GM12878 (cell line): Measurements from ENCODE around the gene SYT8. TPM values are rescaled to one million over a fixed set of nuclear protein-coding genes. Genes with fewer than 3 reads are reported as not detected.

Experiments used
- CTCF ChIP-seq, 3 experiments: IDR thresholded peaks in 2 of 3; conservative IDR thresholded peaks in 1 of 3; 2 replicates each; pipeline ENCODE4 v1.5.1; 2011; ENCODE audit warnings: low read depth in 3 of 3, low read length in 3 of 3, mild to moderate bottlenecking in 3 of 3, control low read depth in 2 of 3, moderate library complexity in 2 of 3, inconsistent platforms in 1 of 3, mixed read lengths in 1 of 3; ENCODE audit not compliant: control insufficient read depth in 2 of 3, insufficient read depth in 1 of 3; ENCODE audit errors: extremely low read depth in 1 of 3
- GATAD2B ChIP-seq: fragments of 450-650 bp; conservative IDR thresholded peaks from 2 replicates; pipeline ENCODE4 v1.6.1; 2017; ENCODE audit warnings: low read depth, mild to moderate bottlenecking, moderate library complexity
- JUND ChIP-seq: IDR thresholded peaks from 2 replicates; pipeline ENCODE4 v1.6.1; 2012; ENCODE audit warnings: low read depth, mild to moderate bottlenecking, low read length, improper control_type of control experiment, moderate library complexity
- MTA3 ChIP-seq: IDR thresholded peaks from 2 replicates; pipeline ENCODE4 v1.6.1; 2012; ENCODE audit warnings: low read length, inconsistent platforms, borderline replicate concordance
- NKRF ChIP-seq: fragments of 450-650 bp; conservative IDR thresholded peaks from 2 replicates; pipeline ENCODE4 v1.6.1; 2017; ENCODE audit warnings: mild to moderate bottlenecking, moderate library complexity
- PAX5 ChIP-seq: IDR thresholded peaks from 2 replicates; pipeline ENCODE4 v1.6.1; 2011; ENCODE audit warnings: low read depth, low read length, borderline replicate concordance
- RAD21 ChIP-seq: IDR thresholded peaks from 2 replicates; pipeline ENCODE4 v1.6.1; 2011; ENCODE audit warnings: mild to moderate bottlenecking, low read depth, low read length, moderate library complexity; ENCODE audit not compliant: insufficient read depth
- SMC3 ChIP-seq: IDR thresholded peaks from 2 replicates; pipeline ENCODE4 v1.6.1; 2011; ENCODE audit warnings: low read length, improper control_type of control experiment, borderline replicate concordance
- SREBF2 ChIP-seq: IDR thresholded peaks from 2 replicates; pipeline ENCODE4 v1.6.1; 2012; ENCODE audit warnings: mild to moderate bottlenecking, low read length
- TCF12 ChIP-seq: IDR thresholded peaks from 2 replicates; pipeline ENCODE4 v1.6.1; 2011; ENCODE audit warnings: low read depth, mild to moderate bottlenecking, low read length
- ZNF592 ChIP-seq: fragments of 450-650 bp; IDR thresholded peaks from 2 replicates; pipeline ENCODE4 v1.6.1; 2017; ENCODE audit warnings: mild to moderate bottlenecking, moderate library complexity
- polyA plus RNA-seq, 11 experiments: library from polyadenylated mRNA; depleted of rRNA in 4 of 11; unstranded in 6 of 11; stranded (reverse) in 5 of 11; fragments of >200 nt; fragmentation: Nextera tagmentation in 4 of 11; fragmentation: Illumina TruSeq in 1 of 11; extraction: Ambion mirVana in 4 of 11; extraction: Trizol in 1 of 11; gene quantifications; 1 replicate in 1 of 11; 2 replicates in 10 of 11; pipeline versions ENCODE4 v1.2.1 to v1.2.3, GENCODE V29; 2011 to 2016; ENCODE audit warnings: inconsistent platforms in 2 of 11, missing spikeins in 2 of 11, low read depth in 1 of 11
- total RNA-seq, 4 experiments: library from RNA; depleted of rRNA in 3 of 4; stranded (reverse); fragments of >200 nt in 3 of 4; fragmentation: Illumina TruSeq in 1 of 4; extraction: Trizol in 1 of 4; gene quantifications; 2 replicates each; pipeline versions ENCODE4 v1.2.1 to v1.2.3, GENCODE V29; 2013 to 2021

SYT8 gene
- total and polyA plus RNA-seq, 10 of the 15 experiments (the other 5 are each of a cell fraction or from before 2014, with no cell fraction given): 0.44 TPM; not detected in 9

- TF ChIP-seq ZNF592: peak; percentile 65; the same call in 1 of the 2 replicates
- TF ChIP-seq JUND: no peak
- 0 out of 2 replicates have a peak, but pooled peaks have one; percentile 27 for TF ChIP-seq GATAD2B
- TF ChIP-seq PAX5: no peak
- no peak for TF ChIP-seq NKRF
- TF ChIP-seq TCF12: 0 out of 2 replicates have a peak, but pooled peaks have one; percentile 45
- TF ChIP-seq CTCF (IDR thresholded peaks at IDR 0.05 in 2 of 3, conservative IDR thresholded peaks at IDR 0.05 in 1 of 3; ENCODE audit: control insufficient read depth in 2 of 3, extremely low read depth in 1 of 3, insufficient read depth in 1 of 3, low read depth in 3 of 3, low read length in 3 of 3): peak; percentile 91 to 96 (median 94)
- TF ChIP-seq MTA3: no peak
- TF ChIP-seq RAD21: peak; percentile 96
- TF ChIP-seq SREBF2: no peak
- TF ChIP-seq SMC3: peak; percentile 99
Observed at GRCh38 chr11:1837171-1838076, 2.6 kb downstream of the SYT8 start (continued).
